DMS53 treated with DMSO at 0.1 percent for 48 hours (cell line): ENCODE data around the gene ILDR1.

Source experiments
- DNase-seq: peaks from one replicate; lab custom pipeline; 2025; ENCODE audit not compliant: unreplicated experiment; lab: John Stamatoyannopoulos, UW

The ILDR1 gene

DNA sequence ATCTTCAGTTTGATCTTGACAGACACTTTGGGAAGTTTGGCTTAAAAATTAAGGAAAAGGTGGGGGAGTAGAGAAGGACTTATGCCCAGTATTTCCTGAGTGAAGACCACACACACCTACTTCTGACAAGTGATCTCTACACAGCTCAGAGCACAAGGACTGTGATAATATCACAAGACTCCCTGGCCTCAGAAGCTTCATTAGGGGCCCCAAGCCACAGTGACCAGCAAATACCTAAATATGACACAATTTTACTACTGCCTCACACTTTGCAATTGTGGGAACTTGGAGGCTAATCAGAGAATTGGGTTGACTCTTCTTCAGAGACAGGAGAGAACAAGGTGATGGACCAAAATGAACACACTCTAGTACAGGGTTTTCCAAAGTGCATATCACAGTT, 2.6 kb downstream of the ILDR1 start:
- DNase-seq = no peak

- DNase-seq = no peak
Observed at GRCh38 chr3:122014741-122015140, 7.3 kb downstream of the ILDR1 start.

- DNase-seq = no peak
Observed at GRCh38 chr3:122013448-122013925, 8.6 kb downstream of the ILDR1 start.

DNA sequence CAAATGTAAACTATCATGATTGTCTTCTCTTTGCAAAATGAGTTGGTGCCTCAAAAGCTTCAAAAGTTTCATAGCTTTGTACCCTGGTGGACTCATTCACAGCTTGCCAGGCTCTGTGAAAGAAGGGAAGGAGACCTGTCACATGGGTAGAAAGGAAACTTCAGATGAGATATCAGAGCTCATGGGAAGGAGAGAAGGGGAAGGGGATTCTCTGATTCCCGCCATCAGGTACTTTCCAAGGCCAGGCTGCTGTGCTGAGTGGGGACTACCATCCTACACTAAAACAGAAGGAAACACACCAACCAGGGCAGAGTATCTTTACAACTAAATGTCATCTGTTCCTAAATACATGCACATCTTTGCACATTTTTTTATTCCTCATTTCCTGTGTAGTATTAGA, 9.2 kb downstream of the ILDR1 start:
- DNase-seq = no peak

DNA sequence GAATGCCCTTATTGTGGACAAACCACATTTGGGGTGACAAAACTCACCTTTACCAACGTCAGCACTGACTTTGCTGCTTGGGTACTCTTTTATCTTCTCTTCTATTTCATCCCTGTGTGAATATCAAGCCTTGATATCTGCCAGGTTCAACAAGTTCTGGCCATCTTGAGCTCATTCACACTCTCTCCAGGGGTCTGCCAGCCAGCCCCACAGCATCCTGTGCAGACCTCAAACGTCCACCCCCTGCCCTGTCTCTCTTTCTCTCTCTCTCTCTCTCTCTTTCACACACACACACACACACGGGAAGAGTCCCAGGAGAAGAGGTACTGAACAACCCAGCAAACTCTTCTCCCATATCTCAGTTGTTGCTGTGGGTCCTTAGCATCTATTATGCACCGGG, 10.7 kb downstream of the ILDR1 start:
- no peak for DNase-seq

DNA sequence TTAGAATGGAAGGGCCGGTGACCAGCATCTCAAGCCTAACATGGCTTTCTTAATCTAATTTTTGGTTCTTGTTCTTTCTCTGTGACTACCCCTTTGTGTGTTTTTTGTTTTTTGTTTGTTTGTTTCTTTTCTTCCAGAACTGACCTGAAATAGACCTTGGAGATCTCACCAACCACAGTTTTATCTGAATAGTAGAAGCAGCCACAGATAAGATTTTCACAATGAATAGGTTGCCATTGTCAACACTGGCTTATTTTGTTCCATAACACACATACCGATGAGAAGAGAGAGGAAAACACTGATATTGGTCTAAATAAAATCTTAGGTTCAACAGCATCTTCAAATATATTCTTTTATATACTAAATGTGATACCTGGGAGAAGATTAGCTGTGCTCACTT, 11.5 kb downstream of the ILDR1 start:
- no peak for DNase-seq

DNA sequence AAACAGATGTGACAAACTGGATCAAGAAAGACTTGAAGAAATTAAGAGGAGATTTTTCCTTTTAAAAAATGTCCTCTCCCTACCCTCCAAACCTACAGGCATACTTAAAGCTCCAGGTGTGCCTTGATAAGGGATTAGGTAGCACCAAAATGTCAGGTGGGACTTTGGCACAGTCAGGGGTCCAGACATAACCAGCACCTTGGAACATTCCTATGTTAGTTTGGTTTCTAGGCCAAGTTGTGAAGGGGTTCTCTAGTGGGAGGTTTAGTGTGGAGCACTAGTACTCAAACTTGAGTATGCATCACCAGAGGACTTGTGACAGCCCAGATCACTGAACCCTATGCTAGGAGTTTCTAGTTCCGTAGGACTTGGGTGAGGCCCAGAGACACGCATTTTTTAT, 13.9 kb downstream of the ILDR1 start:
- DNase-seq = no peak

- no peak for DNase-seq
Observed at GRCh38 chr3:122006267-122006666, 15.8 kb downstream of the ILDR1 start.

- DNase-seq = no peak
Observed at GRCh38 chr3:122004991-122005565, 17.0 kb downstream of the ILDR1 start.

DNA sequence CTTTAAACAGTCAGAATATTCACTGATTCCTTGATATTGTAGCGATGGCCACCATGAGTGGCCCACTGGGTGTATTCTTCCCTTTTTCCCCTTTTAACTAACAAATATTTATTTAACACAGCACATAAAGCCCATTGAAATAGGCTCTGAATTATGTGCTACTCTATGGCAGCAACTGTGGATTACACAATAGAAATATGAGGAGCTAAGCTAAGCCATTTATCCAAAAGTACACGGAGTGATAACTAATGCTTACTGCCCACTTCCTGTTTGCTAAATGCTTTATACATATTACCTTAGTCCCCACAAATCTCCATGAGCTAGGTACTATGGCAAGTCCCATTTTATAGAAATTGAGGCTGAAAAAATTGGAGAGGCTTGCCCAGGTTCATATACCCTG, 17.9 kb downstream of the ILDR1 start:
- DNase-seq = peak; percentile 44

DNA sequence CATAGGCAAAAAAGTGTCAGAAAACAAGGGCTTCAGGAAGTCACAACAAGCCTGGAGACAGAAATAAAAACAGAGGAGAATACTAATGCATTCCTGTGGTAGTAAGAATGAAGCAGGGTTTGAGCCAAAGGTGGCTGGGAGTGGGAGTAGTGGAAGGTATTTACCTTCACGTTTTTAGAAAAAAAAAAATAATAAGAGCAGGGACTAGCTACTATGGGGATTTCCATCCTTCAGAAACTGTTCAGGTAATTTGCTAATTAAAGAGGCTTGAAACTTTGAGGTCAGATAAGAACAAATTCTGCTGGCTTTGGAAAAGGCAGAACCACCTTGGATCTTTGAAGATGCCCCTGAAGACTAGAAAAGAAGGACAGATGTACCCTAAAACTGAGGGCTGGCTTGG, 18.4 kb downstream of the ILDR1 start:
- DNase-seq = no peak

GRCh38 chr3:122003112-122003511, 18.9 kb downstream of the ILDR1 start:
- no peak for DNase-seq

DNA sequence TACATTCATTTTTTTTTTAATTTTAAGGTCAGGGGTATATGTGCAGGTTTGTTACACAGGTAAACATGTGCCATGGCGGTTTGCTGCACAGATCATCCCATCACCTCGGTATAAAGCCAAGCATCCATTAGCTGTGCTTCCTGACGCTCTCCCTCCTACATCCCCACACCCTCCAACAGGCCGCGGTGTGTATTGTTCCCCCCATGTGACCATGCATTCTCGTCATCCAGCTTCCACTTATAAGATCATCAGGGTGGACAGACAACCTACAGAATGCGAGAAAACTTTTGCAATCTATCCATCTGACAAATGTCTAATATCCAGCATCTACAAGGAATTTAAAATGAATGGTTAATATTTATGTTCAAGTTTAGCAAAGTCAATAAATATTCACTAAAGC, 19.4 kb downstream of the ILDR1 start:
- no peak for DNase-seq

GRCh38 chr3:122001892-122002291, 20.2 kb downstream of the ILDR1 start:
- DNase-seq = no peak

DNA sequence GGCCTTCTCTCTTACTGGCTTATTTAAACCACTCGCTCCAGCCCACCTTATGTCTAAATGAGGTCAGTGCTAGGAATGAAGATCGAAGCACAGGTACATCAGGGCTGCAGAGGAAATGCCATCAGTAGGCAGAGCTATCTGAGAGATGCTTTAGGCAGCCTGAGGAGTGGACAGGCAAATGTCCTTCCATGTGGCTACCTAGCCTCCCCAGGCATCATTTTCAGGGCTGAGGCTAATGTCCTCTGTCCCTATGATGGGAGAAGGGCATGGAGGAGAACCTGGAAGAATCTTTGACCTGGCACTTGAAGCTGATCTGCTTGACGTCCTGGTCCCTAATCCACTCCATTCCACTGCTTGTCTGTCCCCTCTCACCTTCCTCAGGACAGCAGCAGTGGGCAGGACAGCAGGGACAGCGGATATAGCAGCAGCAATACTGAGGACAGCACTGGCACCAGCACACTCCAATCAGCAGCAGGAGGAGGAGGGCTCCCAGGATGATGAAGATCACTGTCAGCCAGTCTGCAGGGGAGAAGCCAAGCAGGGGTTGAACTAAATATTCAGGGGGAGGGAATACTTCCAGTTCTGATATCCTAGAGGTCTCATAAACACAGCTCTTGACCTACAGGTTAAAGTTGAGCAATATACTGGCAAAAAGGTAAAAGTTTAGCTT, 21.0 kb downstream of the ILDR1 start:
- DNase-seq = no peak

DNA sequence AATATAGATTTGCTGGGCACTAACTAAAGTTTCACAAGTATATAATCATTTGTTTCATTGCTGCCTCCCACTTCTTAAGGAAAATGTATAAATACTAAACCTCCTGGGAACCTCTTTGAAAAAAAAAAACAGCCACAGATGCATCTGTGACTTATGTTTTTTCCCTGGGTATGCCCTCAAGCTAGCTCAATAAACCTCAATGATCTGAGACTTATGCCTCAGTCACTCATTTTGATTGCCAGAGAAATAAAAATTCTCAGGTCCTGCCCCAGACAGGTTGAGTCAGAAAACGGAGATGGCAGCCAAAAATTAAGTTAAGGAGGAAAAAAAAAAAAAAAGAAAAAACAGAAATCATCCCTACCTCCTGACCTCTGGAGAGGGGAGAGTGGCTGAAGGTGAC, 22.1 kb downstream of the ILDR1 start:
- no peak for DNase-seq

DNA sequence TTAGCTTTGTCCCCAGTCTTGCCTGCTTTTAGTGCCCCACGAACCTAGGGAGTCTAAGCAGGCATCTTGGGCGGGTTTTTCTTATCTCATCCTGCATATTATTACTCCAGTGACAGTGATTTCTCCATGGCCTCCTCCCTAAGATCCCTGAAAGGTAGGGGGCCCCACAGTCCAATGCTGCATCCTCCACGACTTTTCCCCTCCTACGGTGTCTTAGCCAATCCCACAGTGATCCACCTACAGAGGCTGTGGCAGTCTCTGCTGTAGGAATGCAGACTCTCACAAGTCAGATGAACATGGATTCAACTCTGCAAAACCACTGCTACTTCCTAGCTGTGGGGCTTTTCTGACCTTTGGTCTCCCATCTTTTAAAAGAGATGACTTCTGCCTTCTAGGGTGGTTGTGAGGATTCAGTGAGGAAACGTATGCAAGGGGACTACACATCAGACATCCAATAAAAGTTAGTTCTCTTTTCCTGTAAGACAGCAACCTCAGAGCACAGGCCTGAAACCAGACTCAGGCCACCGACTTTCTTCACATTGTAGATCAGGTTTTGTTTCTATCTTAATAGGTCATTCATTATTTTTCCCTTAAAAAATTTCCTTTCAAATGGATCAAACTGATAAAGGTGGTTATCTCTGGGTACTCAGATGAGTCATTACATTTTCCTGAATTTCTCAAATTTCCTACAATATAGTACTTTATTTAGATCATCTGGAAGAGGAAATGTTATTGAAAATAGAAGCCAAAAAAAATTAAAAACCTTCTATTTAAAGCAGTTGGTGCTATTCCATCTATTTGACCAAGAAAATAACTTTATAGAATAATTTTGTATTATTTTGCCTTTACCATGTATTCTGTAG, 23.2 kb downstream of the ILDR1 start:
- no peak for DNase-seq

DNA sequence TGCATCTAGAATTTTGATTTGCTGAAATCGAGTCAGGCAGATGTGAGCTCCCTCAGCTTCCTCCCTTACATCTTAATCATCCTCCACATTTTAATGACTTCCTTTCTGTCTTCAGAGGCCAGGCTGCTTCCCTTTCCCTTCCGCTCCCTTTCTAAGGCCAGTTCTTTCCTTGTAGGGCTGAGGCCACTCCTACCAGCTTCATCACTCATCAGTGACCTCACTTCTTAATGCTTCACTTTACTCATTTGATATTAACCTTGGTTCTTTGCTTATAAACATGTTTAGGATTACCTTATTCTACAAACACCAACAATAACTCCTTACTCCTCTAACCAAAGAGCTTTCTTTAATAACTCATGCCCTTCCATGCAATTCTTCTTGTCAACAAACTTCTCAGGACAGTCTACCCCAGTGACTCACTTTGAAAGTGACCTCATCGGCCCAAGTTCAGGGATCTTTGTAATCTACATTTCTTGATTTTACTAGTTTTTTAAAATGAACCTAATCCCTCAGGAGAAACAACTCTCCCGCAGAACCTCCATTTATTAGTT, 23.9 kb downstream of the ILDR1 start:
- DNase-seq = no peak

DNA sequence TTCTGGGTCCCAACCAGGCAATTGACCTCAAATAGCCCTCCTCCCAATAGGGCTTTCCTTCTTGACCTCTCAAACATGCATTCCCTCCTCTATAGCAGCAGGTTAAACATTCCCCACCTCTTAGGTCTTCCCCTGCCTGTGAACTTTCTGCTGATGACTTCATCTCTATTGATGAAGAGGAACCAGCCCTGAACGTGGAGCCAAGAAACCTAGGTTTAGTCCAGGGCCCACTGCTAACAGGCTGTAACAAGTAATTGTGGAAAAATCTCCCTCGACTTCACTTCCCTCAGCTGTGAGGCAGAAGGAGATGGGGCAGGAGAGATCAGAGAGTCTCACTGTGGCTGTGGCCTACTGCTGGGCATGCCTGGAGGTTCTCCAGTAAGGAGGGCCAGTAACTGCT, 24.7 kb downstream of the ILDR1 start:
- no peak for DNase-seq

GRCh38 chr3:121996441-121996840, 25.6 kb downstream of the ILDR1 start:
- no peak for DNase-seq

DNA sequence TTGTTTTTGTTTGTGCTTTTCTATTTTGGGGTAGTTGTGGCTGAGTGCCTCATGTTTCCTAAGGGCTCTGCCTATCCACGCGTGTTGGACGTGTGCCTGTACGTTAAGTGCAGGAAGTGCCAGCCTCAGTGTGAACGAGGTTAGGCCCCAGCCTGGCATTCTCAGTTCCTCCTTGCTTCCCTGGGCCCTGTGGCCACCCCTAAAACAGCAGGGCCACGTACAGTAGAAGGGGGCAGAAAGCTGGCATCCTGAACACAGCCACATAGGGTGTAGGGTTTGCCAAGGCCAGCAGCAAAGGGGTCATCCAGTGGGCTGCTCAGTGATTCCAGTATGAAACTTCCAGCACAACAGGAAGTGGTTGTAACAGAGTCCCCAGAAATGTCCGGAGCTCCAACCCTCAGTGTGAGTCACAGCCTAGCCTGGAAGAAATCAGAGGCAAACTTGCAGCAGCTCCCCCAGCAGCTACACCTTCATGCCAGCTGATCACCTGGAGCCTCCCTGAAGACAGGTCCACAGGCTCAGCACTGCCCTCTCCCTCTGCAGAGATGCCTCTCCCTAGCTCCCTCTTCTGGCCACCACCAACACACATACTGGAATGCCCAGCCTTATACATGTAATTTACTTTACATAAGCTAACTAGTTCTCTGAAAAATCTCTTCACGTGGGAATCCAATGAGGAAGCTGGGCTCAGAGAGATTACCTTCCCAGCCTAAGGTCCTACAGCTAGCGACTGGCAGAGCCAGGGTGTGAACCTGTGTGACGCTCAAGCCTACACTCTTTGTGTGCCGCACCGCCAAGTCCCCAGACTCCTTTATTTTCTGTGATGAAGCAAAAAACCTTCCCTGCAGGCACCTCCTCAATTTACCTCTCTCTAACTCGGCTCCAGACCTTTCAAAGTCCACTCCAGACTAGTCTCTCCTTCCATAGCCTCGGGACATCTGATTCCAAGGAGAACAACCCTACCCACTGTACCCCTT, 26.6 kb downstream of the ILDR1 start:
- DNase-seq = peak; percentile 36
